Colon (tissue), 2 donors: Measurements from ENCODE around the gene PRKCB.
"Not testable (repeated sequence)": the region's sequence is repeated elsewhere in the genome, so short reads cannot be mapped to it uniquely, and the experiment has no call there.

Source experiments
- FAIRE-seq: peaks from 2 replicates; lab custom pipeline; 2012; peaks lifted over from hg19 to GRCh38; lab: Jason Lieb, UNC
- donor health status: control.
- donor health status: control.

Gene PRKCB

GRCh38 chr16:24178496-24178895 is 342.7 kb downstream of the PRKCB start:
- FAIRE-seq = no peak

GRCh38 chr16:24180451-24180850 is 344.7 kb downstream of the PRKCB start:
- FAIRE-seq = no peak

- no peak for FAIRE-seq
Measured at GRCh38 chr16:24188021-24188542, 352.3 kb downstream of the PRKCB start.

GRCh38 chr16:24188751-24189318 is 353.1 kb downstream of the PRKCB start:
- FAIRE-seq = no peak

GRCh38 chr16:24189941-24190340 is 354.2 kb downstream of the PRKCB start:
- no peak for FAIRE-seq

- no peak for FAIRE-seq
Measured at GRCh38 chr16:24191876-24192402, 356.2 kb downstream of the PRKCB start.

- FAIRE-seq = no peak
Measured at GRCh38 chr16:24195221-24195620, 359.4 kb downstream of the PRKCB start.

GRCh38 chr16:24198807-24199533 is 363.2 kb downstream of the PRKCB start:
- FAIRE-seq = no peak

GRCh38 chr16:24203675-24204074 is 367.9 kb downstream of the PRKCB start:
- no peak for FAIRE-seq

- FAIRE-seq = no peak
Measured at GRCh38 chr16:24204150-24204665, 368.4 kb downstream of the PRKCB start.

GRCh38 chr16:24206926-24207325 is 371.1 kb downstream of the PRKCB start:
- no peak for FAIRE-seq

- FAIRE-seq = no peak
Measured at GRCh38 chr16:24208710-24209109, 372.9 kb downstream of the PRKCB start.

- FAIRE-seq = no peak
Measured at GRCh38 chr16:24214992-24215391, 379.2 kb downstream of the PRKCB start.

- FAIRE-seq = no peak
Measured at GRCh38 chr16:24216961-24217360, 381.2 kb downstream of the PRKCB start.

GRCh38 chr16:24217461-24217860 is 381.7 kb downstream of the PRKCB start:
- FAIRE-seq = no peak

GRCh38 chr16:24218299-24218698 is 382.5 kb downstream of the PRKCB start:
- no peak for FAIRE-seq

- FAIRE-seq = no peak
Measured at GRCh38 chr16:24221219-24221618, 385.4 kb downstream of the PRKCB start.

GRCh38 chr16:24228514-24228913 is 392.7 kb downstream of the PRKCB start:
- FAIRE-seq = no peak

GRCh38 chr16:24232936-24233335 is 397.2 kb downstream of the PRKCB start:
- FAIRE-seq = no peak

- FAIRE-seq = no peak
Measured at GRCh38 chr16:24234737-24235136, 399.0 kb downstream of the PRKCB start.

- no peak for FAIRE-seq
Measured at GRCh38 chr16:24235806-24236205, 400.0 kb downstream of the PRKCB start.

GRCh38 chr16:24238846-24239245 is 403.1 kb downstream of the PRKCB start:
- FAIRE-seq = not testable (repeated sequence)

GRCh38 chr16:24246911-24247607 is 411.3 kb downstream of the PRKCB start:
- FAIRE-seq = no peak
